ENCODE measurements around the gene SEL1L3.
"Not testable (repeated sequence)": the region's sequence is repeated elsewhere in the genome, so short reads cannot be mapped to it uniquely, and the experiment has no call there.

The SEL1L3 gene

DNA sequence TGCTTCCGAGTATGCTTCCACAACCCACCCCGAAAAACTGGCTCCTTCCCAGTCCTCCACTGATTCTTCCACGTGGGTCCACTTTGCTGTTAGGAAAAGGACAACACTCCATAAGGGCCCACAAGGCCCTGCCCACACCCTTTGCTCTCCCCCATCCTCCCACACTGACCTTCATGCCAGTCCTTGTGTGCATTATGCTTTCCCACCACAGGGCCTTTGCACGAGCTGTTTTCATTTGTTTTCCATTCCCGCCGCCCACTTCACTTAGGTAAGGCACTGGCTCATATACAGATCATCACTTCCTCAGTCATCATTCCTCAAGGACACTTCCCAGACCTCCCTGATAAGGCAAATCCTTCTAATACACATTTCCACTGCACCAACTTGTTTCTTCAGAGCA, 16.8 kb upstream of the SEL1L3 start:
- no peak for DNase-seq (ENCODE audit: low spot score)

DNA sequence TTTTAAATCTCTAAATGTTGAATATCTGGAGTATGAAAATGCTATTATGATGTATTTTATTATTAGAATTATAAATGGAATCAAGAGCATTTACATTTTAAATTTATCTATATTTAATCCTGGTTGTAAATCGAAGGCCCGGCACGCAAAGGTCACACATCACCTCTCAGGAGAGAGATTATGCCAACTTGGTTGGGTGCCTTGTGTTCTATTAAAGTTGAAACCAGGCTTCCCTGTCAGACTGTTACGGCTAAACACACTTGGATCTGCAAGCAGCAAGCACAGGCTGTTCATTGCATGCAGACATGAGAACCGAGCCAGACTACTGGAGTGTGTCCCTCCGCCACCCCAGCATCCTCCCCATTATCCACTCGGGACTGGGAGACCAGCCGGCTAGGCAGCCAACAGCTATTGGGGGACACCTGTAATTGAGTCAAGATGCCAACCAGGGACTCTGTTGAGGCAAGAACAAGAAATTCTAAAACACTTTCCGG, 16.4 kb upstream of the SEL1L3 start:
- DNase-seq (ENCODE audit: low spot score): no peak

DNA sequence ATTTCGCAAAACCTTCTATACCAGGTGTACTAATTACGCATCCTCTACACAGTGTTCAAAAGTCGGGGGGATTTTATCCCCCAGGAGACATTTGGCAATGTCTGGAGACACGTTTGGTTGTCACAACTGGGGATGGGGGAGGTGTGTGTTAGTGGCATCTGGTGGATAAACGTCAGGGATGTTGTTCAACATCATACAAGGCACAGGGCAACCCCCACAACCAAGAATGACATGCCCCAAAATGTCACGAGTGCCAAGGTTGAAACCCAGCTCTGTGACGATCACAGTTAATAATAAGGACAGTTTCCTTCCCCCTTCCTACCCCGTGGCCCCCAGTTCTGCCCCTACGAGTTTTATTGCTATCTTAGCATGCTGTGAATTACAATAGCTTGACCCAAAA, 15.9 kb upstream of the SEL1L3 start:
- no peak for DNase-seq (ENCODE audit: low spot score)

DNA sequence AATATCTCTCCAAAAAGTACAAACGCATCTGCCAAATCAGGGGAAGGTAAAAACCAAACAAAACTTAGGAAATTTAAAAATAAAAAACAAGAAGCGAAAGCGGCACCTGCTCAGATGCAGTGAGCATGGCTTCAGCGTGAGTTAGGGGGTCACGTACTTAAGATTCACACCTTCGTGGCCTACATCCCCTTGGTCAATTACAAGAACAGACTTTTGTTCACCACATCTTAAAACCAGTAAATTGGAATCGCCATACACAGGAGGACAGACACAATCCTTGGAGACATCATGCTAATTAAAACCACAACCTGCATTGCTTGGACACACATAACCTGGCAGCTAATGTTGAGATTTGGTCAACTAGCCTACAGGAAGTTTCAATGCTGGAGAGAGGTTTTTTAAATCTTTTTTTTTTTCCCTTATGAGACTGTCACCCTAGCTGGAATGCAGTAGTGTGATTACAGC, 12.5 kb upstream of the SEL1L3 start:
- DNase-seq (ENCODE audit: low spot score): no peak

DNA sequence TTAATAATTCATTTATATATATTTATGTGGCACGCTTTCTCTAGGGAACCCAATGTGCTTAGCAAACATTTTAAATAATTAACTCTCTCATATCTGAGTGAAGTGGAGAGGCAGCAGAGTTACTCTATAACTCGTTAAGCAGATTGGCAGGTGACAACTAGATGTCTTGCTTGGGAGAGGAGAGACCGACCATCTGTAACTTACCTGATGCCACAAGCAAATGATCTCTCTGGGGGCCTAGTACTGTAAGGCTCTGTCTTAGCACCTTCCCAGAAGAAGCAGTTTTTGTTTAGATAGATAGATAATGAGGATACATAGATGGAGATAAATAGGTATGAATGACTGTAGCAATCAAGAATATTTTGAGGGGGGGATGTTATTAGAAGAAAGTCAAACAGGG, 11.9 kb upstream of the SEL1L3 start:
- DNase-seq (ENCODE audit: low spot score): no peak

DNA sequence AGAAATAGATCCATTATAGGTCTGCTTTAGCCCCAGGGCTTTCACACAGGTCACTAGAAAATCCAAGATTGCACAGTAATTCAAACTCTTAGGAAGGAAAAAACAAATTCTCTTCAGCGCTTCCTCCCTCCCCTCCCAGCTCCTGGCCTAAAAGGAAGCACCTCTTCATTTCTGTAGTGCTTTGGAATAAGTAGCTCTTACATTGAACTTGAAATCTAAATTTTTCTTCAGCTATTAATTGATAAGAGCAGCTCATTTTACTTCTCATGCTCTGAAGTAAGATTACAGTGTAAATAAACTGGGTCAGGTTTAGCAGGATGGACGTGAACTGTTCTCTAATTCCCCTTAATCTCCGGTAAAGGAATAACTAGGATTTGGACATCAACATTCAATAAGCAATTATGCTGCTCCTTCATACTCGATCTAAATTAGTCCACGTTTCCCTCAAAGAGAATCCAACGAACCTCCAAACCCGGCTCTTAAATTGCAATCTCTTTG, 10.9 kb upstream of the SEL1L3 start:
- DNase-seq (ENCODE audit: low spot score): no peak

DNA sequence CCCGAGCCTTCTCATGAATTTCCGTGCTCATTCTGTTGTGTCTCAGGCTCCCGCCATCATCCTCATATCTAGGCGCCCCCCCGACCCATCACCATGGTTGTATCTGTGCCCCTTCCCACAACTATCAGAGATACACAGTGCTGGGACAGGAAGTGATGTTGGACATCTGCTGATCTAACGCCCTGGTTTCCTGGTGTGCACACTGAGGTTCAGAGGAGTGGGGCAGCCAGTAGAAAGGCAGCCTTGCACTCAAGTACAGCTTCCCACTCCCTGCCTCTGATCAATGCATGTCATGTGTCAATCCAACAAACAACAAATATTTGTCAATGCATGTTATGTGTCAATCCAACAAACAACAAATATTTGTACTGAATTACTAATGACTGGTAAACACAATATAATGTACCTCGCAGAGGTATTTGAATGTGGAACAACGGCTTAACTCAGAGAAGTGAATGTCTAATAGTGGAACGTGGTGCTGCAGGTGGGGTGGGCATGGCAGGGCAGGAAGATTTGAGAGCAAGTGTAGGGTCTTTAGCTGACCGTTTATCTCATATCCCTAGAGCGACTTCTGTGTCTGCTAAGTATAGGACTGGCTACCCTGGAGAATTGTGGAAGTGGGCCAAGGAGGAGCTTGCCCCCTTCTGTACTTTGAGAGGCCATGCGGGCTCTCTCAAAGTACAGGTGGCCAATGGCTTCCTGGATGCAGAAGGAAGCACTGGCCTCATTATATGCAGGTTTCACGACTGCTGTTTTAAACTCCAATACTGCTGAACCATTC, 10.3 kb upstream of the SEL1L3 start:
- DNase-seq (ENCODE audit: low spot score): no peak

DNA sequence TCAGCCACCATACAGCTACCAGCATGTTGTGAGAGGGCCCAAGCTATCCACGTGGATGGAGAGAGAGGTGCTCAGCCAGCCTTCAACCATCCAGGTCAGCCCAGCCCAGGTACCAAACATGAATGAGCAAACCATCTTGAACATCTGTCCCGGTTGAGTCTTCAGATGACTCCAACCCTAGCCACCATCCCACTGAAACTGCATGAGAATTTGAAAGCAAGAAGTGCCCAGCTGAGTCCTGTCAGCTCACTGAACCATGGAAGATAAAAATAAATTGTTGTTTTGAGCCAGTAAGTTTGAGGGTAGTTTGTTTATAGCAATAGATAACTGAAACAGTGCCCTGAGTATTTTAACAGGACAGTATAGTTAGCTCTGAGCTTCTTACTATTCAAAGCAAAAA, 7.3 kb upstream of the SEL1L3 start:
- no peak for DNase-seq (ENCODE audit: low spot score)

DNA sequence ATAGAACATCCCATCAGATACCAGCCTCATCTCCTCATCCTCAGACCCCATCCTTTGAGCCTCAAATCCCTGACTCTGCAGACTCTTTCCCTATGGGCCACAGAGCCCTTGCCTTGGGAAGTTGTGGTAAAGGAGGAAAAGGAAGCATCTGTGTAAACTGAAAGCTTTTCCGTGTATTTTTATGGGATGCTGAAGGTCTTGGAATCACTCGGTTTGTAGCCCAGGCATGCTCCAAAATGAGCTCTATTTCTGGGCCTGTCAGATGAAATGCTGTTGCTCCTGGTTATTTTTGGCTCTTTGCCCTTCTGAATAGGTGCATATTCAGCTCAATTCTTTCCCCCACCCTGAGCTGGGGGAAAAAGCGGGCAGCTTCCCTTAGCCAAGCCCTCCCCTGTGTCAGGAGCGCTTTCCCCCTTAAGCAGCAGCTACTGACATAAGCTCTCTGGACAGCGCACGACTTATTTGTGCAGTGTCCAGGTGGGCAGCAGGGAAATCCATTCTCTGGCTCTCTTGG, 5.0 kb upstream of the SEL1L3 start:
- DNase-seq (ENCODE audit: low spot score): no peak

DNA sequence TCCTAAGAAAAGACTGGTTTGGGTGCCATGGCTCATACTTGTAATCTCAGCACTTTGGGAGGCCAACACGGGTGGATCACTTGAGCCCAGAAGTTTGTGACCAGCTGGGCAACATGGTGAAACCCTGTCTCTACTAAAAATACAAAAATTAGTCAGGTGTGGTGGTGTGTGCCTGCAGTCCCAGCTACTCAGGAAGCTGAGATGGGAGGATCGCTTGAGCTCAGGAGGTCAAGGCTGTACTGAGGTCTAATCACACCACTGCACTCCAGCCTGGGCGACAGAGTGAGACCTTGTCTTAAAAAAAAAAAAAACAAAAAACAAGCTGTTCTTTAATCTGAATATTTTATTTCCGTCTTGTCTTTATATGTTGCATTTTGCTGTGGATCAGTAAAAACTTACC, 3.6 kb upstream of the SEL1L3 start:
- not testable (repeated sequence) for DNase-seq (ENCODE audit: low spot score)

DNA sequence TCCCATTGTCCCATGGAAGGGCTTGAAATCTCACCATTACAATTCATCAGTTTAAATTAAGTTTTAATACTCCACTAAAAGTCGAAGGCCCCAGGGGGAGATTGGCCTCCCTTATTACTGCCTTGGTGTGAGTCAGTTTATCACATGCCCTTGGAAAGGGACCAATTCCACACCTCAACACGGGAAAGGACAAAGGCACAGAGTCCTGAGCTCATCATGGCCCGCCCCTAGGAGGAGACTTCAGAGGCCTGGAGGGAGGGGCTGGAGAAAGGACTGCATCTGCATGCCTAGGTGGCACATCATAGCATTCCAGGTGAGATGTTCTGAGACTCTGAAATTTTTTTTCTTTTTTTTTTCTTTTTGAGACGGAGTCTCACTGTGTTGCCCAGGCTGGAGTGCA, 2.8 kb upstream of the SEL1L3 start:
- no peak for DNase-seq (ENCODE audit: low spot score)

DNA sequence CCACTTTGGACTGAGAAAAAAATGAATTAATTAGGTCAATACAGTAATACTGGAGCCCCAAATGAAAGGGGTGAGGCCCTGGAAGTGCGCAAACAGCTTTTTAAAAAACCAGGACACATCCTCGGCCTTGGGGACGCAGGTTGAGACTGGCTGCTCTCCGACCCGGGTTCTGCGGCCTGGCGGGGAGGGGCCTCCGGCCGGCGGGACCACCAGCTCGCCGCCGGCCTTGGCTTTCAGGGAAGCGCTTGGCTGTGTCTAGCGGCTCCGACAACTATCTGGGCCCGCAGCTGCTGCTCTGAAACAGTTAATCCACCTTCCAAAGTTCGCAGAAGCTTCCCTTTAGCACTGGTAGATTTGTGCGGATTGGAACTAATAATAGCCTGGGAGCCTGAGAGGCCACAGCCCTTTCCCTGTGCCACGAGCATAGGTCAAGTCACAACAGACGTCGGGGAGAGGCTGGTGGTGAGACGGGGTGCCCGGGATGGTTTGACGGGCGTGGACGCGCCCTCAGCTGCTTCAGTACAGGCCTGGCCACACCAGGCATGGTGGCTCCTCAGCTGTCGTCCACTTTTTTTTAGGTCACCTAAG, 1.1 kb upstream of the SEL1L3 start:
- no peak for DNase-seq (ENCODE audit: low spot score)

DNA sequence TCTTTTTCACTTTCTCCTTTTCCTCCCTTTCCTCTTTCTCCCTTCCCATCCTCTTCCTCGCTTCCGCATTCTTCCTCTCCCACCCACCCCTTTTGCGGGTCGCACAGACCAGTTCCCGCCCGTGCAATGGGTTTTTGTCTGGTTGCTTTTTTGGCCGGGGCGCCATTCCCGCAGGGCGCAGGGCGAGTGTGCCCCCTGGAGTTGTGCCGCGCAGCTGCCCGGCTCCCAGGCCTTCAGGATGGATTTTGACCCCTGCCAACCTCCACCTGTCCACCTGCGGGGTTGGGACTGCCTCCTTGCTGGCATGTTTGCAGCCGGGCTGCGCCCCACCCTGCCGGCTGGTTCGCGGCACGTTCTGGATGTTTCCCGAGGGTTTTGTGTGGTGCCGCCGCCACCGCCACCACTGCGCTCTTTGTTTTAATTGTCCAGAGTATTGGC, 578 bp upstream of the SEL1L3 start:
- DNase-seq (ENCODE audit: low spot score): no peak

DNA sequence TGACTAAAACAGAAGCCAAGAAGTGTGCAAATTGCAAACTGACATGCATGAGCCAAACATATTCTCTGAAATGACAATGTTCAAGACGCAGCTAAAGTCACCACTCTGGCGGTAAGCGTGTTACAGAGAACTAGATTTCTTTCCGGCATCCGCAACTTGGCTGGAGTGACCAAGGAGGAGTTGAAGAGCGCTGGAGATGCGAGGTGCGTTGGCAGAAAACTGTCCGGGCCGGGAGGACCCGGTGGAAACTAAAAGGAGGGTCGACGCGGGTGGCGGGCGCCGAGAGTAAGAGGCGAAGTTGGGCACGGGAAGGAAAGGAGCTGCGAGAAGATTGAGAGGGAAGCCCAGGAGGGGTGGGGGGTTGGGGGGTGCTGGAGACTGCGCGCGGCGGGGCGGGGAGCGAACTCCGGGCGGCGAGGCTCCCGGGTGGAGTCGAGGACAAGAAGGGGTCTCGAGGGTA, 807 bp downstream of the SEL1L3 start:
- no peak for DNase-seq (ENCODE audit: low spot score)

DNA sequence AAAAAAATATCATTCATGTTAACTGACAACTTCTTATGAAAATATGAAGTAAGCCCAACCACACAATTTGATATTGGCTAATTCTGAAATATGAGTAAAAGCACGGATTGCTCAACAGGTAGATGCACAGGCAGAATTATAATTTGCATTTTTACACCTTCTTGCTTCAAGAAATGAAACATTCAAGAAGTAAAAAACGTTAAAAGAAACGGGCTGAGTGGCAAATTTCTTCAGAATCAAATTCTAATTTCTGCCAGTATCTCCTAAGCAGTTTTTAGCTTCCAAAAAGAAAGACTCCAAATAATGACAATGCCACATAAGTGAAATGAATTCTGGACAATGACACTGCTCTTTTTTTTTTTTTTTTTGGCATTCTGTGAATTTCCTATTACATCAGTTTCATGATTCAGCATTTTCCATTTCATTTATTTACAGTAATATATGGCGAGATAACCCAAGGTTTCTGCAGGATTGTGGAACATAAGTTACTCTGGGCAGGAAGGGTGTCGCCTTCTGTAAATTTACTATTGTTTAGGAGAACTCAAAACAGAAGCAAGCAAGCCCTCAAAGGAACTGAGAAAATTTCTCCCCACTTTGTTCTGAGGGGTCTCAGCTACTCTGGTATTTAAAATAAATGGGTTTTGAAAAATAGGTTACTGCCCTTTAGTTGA, 1.4 kb downstream of the SEL1L3 start:
- DNase-seq (ENCODE audit: low spot score): no peak

DNA sequence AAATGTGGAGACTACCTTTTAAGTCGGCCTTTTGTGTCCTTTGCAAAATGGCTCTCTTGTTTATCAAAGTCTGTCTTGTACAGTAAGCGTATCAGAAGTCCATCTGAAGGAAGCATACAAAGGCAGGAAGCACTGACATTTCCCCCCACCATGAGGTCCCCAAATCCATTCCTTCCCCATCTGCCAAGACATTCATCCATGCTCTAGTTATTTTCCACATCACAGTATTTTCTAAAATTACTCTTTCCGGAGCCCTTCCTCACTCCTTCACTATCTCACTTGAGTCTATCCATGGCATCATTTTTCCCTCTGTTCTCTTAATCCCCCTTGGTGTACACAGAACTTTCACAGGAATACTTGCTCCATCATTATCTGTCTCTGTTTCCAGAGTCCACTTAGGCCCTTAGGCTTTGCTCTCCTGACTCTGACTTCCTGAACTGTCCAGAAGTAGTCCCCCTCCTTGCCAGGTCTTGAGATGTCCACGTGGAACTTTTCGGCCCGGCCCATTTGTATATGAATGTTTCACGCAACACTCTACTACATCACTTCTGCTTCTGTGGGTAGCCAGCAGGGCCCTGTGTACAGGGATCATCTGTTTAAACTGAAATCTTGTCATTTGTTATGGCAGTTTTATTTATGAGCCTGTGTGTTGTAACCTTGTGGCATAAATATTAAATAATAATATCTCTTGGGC, 2.1 kb downstream of the SEL1L3 start:
- no peak for DNase-seq (ENCODE audit: low spot score)

DNA sequence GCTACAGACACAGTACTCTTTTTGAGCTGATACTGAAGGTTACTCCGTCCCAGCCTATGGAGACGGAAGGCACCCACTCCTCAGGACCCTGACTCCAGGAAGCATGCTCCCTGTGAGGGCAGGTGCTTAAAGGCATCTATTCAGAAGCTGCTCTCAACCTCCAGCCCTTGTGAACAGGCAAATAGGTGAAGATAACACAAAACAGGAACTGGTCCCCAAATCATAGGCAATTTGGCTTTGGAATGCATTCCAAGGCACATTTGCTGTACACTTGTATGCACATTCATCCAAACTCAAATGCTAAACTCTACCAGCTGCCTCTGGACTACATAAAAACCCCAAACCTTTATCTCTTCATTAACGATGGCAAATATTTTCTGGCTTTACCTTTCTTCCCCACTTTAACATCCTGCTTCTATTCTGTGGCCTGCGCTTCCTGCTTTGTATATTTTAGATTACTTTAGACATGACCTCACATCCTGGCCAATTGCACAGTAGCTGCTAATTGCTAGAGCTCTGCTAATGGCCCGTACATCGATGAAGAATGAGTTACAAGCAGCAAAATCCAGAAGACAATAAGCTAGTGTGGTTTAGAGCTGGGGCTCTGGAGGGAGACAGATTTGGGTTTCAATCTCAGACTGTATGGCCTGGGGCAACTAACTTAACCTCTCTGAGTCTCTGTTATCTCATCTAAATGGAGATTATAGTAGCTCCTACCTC, 3.2 kb downstream of the SEL1L3 start:
- DNase-seq (ENCODE audit: low spot score): no peak

DNA sequence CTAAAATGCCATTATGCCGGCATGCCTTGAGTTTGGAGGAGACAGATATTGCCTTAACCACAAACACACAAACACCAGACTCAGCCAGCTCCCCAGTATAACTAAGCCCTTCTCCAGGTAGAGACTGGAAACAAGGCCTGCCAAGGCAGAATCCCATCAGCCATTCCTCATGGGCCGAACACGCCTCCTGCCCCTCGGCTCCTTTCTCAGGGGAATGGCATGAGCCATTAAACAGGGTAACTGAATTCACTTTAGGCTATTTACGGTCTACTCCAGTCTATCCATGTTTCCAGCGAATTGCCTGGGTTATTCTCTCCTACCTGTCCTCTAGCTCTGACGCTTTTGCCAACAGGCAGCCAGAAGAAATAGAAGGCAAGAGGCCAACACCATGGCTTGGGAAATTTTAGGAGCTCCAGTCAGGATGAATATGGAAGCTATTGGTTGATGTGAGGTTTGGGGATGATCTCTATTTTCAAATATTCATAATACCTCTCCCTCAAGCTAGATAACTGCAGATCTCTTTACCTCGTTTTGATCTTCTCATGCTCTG, 4.9 kb downstream of the SEL1L3 start:
- no peak for DNase-seq (ENCODE audit: low spot score)

DNA sequence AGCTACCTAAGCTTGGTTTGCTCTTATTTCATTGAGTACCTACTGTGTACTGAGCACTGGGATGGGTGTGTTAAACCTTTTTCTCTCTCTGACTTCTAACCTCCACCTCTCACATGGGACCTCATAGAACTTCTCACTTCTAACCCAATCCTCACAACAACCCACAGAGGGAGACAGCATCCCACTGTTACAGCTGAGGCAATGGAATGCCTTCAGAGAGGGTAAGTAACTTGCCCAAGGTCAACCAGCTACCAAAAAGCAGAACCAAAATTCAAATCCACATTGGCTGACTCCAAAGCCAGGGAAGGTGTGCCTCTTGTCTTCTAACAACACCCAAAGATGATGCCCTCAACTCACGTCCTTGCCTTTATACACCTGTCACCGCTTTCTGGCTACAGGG, 5.4 kb downstream of the SEL1L3 start:
- DNase-seq (ENCODE audit: low spot score): no peak

DNA sequence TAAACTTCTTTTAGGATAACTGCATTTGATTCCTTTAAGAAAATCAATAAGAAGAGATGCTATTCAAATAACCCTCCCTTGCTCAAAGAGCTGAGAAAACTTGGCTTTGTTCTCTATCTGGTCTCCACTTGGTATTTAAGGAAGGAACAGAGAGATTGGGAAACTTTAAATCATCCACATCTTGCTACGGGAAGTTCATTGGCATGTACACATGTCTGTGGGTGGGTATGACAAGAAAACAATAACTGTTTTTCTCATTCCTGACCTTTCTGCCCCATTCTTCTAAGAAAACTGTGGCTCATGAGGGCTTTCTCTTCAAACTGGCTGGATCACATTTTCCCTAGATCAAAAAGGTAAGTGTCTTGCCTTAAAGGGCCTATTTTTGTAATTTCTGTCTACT, 6.0 kb downstream of the SEL1L3 start:
- no peak for DNase-seq (ENCODE audit: low spot score)

DNA sequence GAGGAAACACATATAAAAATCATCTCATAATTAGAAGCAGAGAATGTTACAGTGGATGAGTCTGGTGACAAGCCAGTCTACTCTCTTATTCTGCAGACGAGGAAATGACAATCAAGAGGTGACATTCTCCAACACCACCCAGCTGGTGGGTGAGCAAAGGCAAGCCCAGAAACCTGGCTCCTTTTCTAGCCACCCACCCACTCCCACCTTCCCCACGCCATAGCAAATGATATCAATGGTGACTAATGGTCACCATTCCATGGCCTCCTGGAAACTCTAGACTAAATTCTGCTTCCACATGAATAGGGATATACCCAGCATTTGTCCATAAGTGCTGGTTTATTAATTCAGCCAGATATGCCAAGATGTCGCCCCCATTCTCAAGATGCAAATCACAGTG, 10.7 kb downstream of the SEL1L3 start:
- no peak for DNase-seq (ENCODE audit: low spot score)

Measured in globus pallidus (tissue), 1 donor.